ENCODE measurements around the gene INPP4A.

DNA sequence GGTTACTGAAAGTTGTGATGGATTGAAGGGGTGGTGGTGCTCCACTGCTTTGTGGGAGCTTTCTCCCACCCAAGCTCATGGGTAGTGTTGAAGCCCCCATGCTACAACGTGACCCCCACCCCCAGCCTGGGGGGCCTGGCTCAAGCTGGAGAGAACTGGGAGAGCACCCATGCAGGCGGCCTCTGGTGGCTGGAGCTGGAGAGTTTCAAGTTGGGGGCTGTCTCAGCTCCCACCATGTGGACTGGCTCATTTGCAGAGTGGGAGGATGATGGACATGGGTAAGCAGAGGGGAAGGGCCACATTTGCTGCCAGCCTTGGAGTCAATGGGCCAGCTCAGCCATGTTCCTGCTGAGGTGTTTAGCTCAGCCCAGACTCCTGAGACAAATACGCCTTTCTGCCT, 62.8 kb downstream of the INPP4A start:
- TF ChIP-seq, protein P1, sequence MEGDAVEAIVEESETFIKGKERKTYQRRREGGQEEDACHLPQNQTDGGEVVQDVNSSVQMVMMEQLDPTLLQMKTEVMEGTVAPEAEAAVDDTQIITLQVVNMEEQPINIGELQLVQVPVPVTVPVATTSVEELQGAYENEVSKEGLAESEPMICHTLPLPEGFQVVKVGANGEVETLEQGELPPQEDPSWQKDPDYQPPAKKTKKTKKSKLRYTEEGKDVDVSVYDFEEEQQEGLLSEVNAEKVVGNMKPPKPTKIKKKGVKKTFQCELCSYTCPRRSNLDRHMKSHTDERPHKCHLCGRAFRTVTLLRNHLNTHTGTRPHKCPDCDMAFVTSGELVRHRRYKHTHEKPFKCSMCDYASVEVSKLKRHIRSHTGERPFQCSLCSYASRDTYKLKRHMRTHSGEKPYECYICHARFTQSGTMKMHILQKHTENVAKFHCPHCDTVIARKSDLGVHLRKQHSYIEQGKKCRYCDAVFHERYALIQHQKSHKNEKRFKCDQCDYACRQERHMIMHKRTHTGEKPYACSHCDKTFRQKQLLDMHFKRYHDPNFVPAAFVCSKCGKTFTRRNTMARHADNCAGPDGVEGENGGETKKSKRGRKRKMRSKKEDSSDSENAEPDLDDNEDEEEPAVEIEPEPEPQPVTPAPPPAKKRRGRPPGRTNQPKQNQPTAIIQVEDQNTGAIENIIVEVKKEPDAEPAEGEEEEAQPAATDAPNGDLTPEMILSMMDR (IDR thresholded peaks at IDR 0.05; ENCODE audit: extremely low read depth in 1 of 2, insufficient read depth in 1 of 2, low read depth in 1 of 2, low read length in 2 of 2), result no peak
- no peak for TF ChIP-seq POLR2AphosphoS5 (IDR thresholded peaks at IDR 0.05; ENCODE audit: insufficient read depth, low read depth, low read length)

All from endothelial cell of umbilical vein (primary cell).